ENCODE measurements around the gene COBL. TPM values are rescaled to one million over a fixed set of nuclear protein-coding genes. Genes with fewer than 3 reads are reported as not detected.

COBL gene
- total and polyA plus RNA-seq, 12 donors: 15.5 to 109 (median 87.8) TPM

- Histone ChIP-seq H3K9me3 (no peaks in the 10 kb centered on the region), H3K27ac (no peak overlapping the region), H3K36me3 (no peaks in the 10 kb centered on the region), H3K4me3 (no peak overlapping the region), H3K27me3 (peaks cover 0 to 24% (median 14%) of the 10 kb centered on the region in 7 donors), H3K4me1 (peaks cover 0 to 3% (median 0%) of the 10 kb centered on the region in 9 donors)
- ATAC-seq: peak in 1 of 8 donors; percentile 26
- 80 to 82% methylated on average over 11 of the region's 11 CpGs for WGBS, 2 donors
- no peak for DNase-seq
- TF ChIP-seq CTCF (IDR thresholded peaks at IDR 0.05): no peak
- intact Hi-C loops (cut with DNase I): no loop called here
Observed at GRCh38 chr7:51321961-51322515, 5.4 kb upstream of the COBL start.

GRCh38 chr7:51318886-51319579, 2.4 kb upstream of the COBL start:
- ATAC-seq: no peak
- Histone ChIP-seq H3K9me3 (no peaks in the 10 kb centered on the region), H3K27me3 (peaks cover 0 to 48% (median 22%) of the 10 kb centered on the region in 7 donors), H3K4me1 (peaks cover 0 to 23% (median 7%) of the 10 kb centered on the region in 9 donors), H3K27ac (no peak overlapping the region), H3K36me3 (no peaks in the 10 kb centered on the region), H3K4me3 (no peak overlapping the region)
- no peak for TF ChIP-seq CTCF (IDR thresholded peaks at IDR 0.05)
- 66 to 73% methylated on average over 6 of the region's 6 CpGs for WGBS, 2 donors
- intact Hi-C loops (cut with DNase I): loop anchor here in 2 of 10 donors (5.0 kb wide), 2 partner anchors 33 to 38 kb away; no protein-coding TSS in a partner anchor
- no peak for DNase-seq

- Histone ChIP-seq H3K27ac (no peak overlapping the region), H3K27me3 (peaks cover 0 to 55% (median 22%) of the 10 kb centered on the region in 7 donors), H3K9me3 (no peaks in the 10 kb centered on the region), H3K4me1 (peaks cover 0 to 23% (median 7%) of the 10 kb centered on the region in 9 donors), H3K4me3 (no peak overlapping the region), H3K36me3 (no peaks in the 10 kb centered on the region)
- DNase-seq (no peak), ATAC-seq (no peak)
- WGBS, 2 donors: 86 to 92% methylated on average over 9 of the region's 9 CpGs
- intact Hi-C loops (cut with DNase I): loop anchor here in 2 of 10 donors (5.0 kb wide), 2 partner anchors 34 to 39 kb away; no protein-coding TSS in a partner anchor
- no peak for TF ChIP-seq CTCF (IDR thresholded peaks at IDR 0.05)
Observed at GRCh38 chr7:51318001-51318400, 1.4 kb upstream of the COBL start.

- WGBS, 2 donors: 53 to 65% methylated on average over 8 of the region's 8 CpGs
- H3K4me3 ChIP-seq: peak overlapping the region in 8 of 10 donors; percentile 49 to 71 (median 66)
- intact Hi-C loops (cut with DNase I): loop anchor here in 2 of 10 donors (5.0 kb wide), 2 partner anchors 35 to 40 kb away; no protein-coding TSS in a partner anchor
Observed at GRCh38 chr7:51317582-51317910, 937 bp upstream of the COBL start.

More at GRCh38 chr7:51317582-51317910, 937 bp upstream of the COBL start:
- no peak for TF ChIP-seq CTCF (IDR thresholded peaks at IDR 0.05)
- peaks cover 0 to 55% (median 22%) of the 10 kb centered on the region in 7 donors for H3K27me3 ChIP-seq
- no peaks in the 10 kb centered on the region for H3K36me3 ChIP-seq
- H3K9me3 ChIP-seq: no peaks in the 10 kb centered on the region
- DNase-seq: no peak
- ATAC-seq: no peak
- H3K4me1 ChIP-seq: peaks cover 0 to 23% (median 7%) of the 10 kb centered on the region in 9 donors
- peak overlapping the region in 7 of 10 donors; percentile 49 to 77 (median 60) for H3K27ac ChIP-seq

Measured in heart right ventricle (tissue), 16 donors.